H1 (cell line): Measurements from ENCODE around the gene SDC4. TPM values are rescaled to one million over a fixed set of nuclear protein-coding genes. Genes with fewer than 3 reads are reported as not detected.

Experiments used
- CTCF ChIA-PET: fragments of 300-600 bp; sonication (Branson Sonifier 250); formaldehyde crosslinking; loops from one replicate; lab custom pipeline; 2021; ENCODE audit not compliant: partially characterized antibody; lab: Charles Lee
- POLR2A ChIA-PET: fragments of 300-600 bp; sonication (Branson Sonifier 250); formaldehyde crosslinking; loops from one replicate; lab custom pipeline; 2021; ENCODE audit warnings: inconsistent platforms; ENCODE audit not compliant: partially characterized antibody; lab: Charles Lee
- DNase-seq, 2 experiments: peaks; one replicate each; pipeline versions ENCODE4 v3.0.0 to v3.0.0-alpha.2; 2010 to 2022; ENCODE audit warnings: low spot score in 2 of 2, low read depth in 1 of 2, mixed read lengths in 1 of 2
- FAIRE-seq: peaks from 2 replicates; lab custom pipeline; 2011; peaks lifted over from hg19 to GRCh38; lab: Jason Lieb, UNC
- H2AFZ ChIP-seq: 2 replicates; pipeline ENCODE4 v1.8.1; 2012; ENCODE audit warnings: low read length, inconsistent platforms
- H2AK5ac ChIP-seq: 2 replicates; pipeline ENCODE4 v1.6.1; 2013; ENCODE audit warnings: low read depth, low read length
- H2BK120ac ChIP-seq: replicated peaks from 2 replicates; pipeline ENCODE3; 2013; ENCODE audit warnings: low read depth, low read length, inconsistent platforms
- H2BK12ac ChIP-seq: 2 replicates; pipeline ENCODE4 v1.6.1; 2013; ENCODE audit warnings: low read depth, low read length
- H2BK15ac ChIP-seq: 2 replicates; pipeline ENCODE4 v1.6.1; 2013; ENCODE audit warnings: low read length
- H2BK20ac ChIP-seq: 2 replicates; pipeline ENCODE4 v1.6.1; 2013; ENCODE audit warnings: low read length
- H2BK5ac ChIP-seq: 2 replicates; pipeline ENCODE4 v1.6.1; 2013; ENCODE audit warnings: low read depth, low read length
- H3K14ac ChIP-seq: 2 replicates; pipeline ENCODE4 v1.6.1; 2013; ENCODE audit warnings: inconsistent platforms; ENCODE audit not compliant: insufficient read length
- H3K18ac ChIP-seq: 2 replicates; pipeline ENCODE4 v1.6.1; 2013; ENCODE audit warnings: low read length; ENCODE audit errors: extremely low read depth
- H3K23ac ChIP-seq: 2 replicates; pipeline ENCODE4 v1.6.1; 2013; ENCODE audit warnings: inconsistent platforms; ENCODE audit not compliant: insufficient read length
- H3K23me2 ChIP-seq: 2 replicates; pipeline ENCODE4 v1.6.1; 2013; ENCODE audit warnings: low read depth, low read length
- H3K27ac ChIP-seq: 2 replicates; pipeline ENCODE4 v1.6.1; 2011; ENCODE audit warnings: low read depth, low read length, inconsistent platforms
- H3K27me3 ChIP-seq, 4 experiments: replicated peaks in 1 of 4; 1 replicate in 1 of 4; 2 replicates in 3 of 4; pipeline versions ENCODE4 v1.6.1 to v1.8.1; 2011 to 2013; ENCODE audit warnings: low read length in 3 of 4, mild to moderate bottlenecking in 3 of 4, inconsistent platforms in 2 of 4, mixed read lengths in 2 of 4, moderate library complexity in 1 of 4; ENCODE audit not compliant: control insufficient read depth in 3 of 4, insufficient read depth in 3 of 4; ENCODE audit errors: extremely low read depth in 1 of 4
- H3K36me3 ChIP-seq, 4 experiments: 2 replicates each; pipeline versions ENCODE4 v1.6.1 to v1.8.1; 2011 to 2013; ENCODE audit warnings: mild to moderate bottlenecking in 4 of 4, low read length in 3 of 4, moderate library complexity in 2 of 4, control low read depth in 1 of 4, inconsistent platforms in 1 of 4; ENCODE audit not compliant: insufficient read depth in 4 of 4, control insufficient read depth in 2 of 4
- H3K4ac ChIP-seq: replicated peaks from 2 replicates; pipeline ENCODE3; 2013; ENCODE audit warnings: low read length, low read depth, mixed read lengths, inconsistent platforms; ENCODE audit not compliant: insufficient read length
- H3K4me1 ChIP-seq, 4 experiments: replicated peaks in 1 of 4; 1 replicate in 1 of 4; 2 replicates in 3 of 4; pipeline versions ENCODE4 v1.6.1 to v1.8.1; 2011 to 2013; ENCODE audit warnings: low read length in 3 of 4, inconsistent platforms in 2 of 4, mixed read lengths in 1 of 4; ENCODE audit not compliant: insufficient read depth in 4 of 4, control insufficient read depth in 3 of 4
- H3K4me2 ChIP-seq, 2 experiments: 2 replicates each; pipeline versions ENCODE4 v1.6.1 to v1.8.1; 2011 to 2013; ENCODE audit warnings: low read depth in 2 of 2, low read length in 2 of 2, control low read depth in 1 of 2, inconsistent platforms in 1 of 2, mild to moderate bottlenecking in 1 of 2; ENCODE audit not compliant: insufficient read depth in 1 of 2
- H3K4me3 ChIP-seq, 4 experiments: fragments of 200-600, 300-600 bp in 1 of 4; sonication (generic), shearing (Covaris generic), sonication (Bioruptor Twin) in 1 of 4; 2 replicates each; pipeline versions ENCODE4 v1.5.1 to v1.8.1; 2011 to 2016; ENCODE audit warnings: low read length in 4 of 4, low read depth in 3 of 4, control low read depth in 2 of 4, inconsistent platforms in 2 of 4, mild to moderate bottlenecking in 2 of 4, mixed read lengths in 1 of 4, moderate library complexity in 1 of 4; ENCODE audit not compliant: insufficient read depth in 2 of 4; ENCODE audit errors: extremely low read depth in 1 of 4
- H3K56ac ChIP-seq: replicated peaks from 2 replicates; pipeline ENCODE3; 2013; ENCODE audit warnings: low read depth, mild to moderate bottlenecking, mixed read lengths, low read length, inconsistent platforms; ENCODE audit not compliant: insufficient read length
- H3K79me1 ChIP-seq: 2 replicates; pipeline ENCODE4 v1.6.1; 2013; ENCODE audit warnings: low read depth, low read length, control low read depth
- H3K79me2 ChIP-seq, 2 experiments: 2 replicates each; pipeline versions ENCODE4 v1.6.1 to v1.8.1; 2012 to 2013; ENCODE audit warnings: low read length in 2 of 2, mild to moderate bottlenecking in 2 of 2, inconsistent platforms in 1 of 2; ENCODE audit not compliant: insufficient read depth in 2 of 2, control insufficient read depth in 1 of 2
- H3K9ac ChIP-seq, 4 experiments: replicated peaks in 1 of 4; 1 replicate in 1 of 4; 2 replicates in 3 of 4; pipeline versions ENCODE4 v1.6.1 to v1.8.1; 2011 to 2013; ENCODE audit warnings: low read depth in 3 of 4, low read length in 3 of 4, control low read depth in 2 of 4, mild to moderate bottlenecking in 2 of 4, moderate library complexity in 2 of 4, inconsistent platforms in 1 of 4; ENCODE audit errors: extremely low read depth in 1 of 4
- H3K9me3 ChIP-seq, 2 experiments: 2 replicates each; pipeline versions ENCODE4 v1.6.1 to v1.8.1; 2012 to 2013; ENCODE audit warnings: mild to moderate bottlenecking in 2 of 2, moderate library complexity in 2 of 2, control low read depth in 1 of 2, inconsistent platforms in 1 of 2, low read depth in 1 of 2, low read length in 1 of 2, mixed read lengths in 1 of 2; ENCODE audit not compliant: insufficient read depth in 2 of 2
- H4K20me1 ChIP-seq, 2 experiments: replicated peaks in 1 of 2; 2 replicates each; pipeline versions ENCODE3 to v1.8.1; 2011 to 2013; ENCODE audit warnings: inconsistent platforms in 2 of 2, low read length in 2 of 2, mild to moderate bottlenecking in 1 of 2; ENCODE audit not compliant: insufficient read depth in 2 of 2, control insufficient read depth in 1 of 2
- H4K5ac ChIP-seq: 2 replicates; pipeline ENCODE4 v1.6.1; 2013; ENCODE audit warnings: low read length, low read depth, mixed read lengths, inconsistent platforms; ENCODE audit not compliant: insufficient read length
- H4K8ac ChIP-seq: 2 replicates; pipeline ENCODE4 v1.8.0; 2013; ENCODE audit warnings: mild to moderate bottlenecking, moderate library complexity, low read length, inconsistent platforms; ENCODE audit not compliant: insufficient read depth; ENCODE audit errors: extremely low read depth
- H4K91ac ChIP-seq: replicated peaks from 2 replicates; pipeline ENCODE3; 2013; ENCODE audit warnings: low read length, mixed read lengths, inconsistent platforms; ENCODE audit not compliant: insufficient read length
- CTBP2 ChIP-seq: IDR thresholded peaks from 2 replicates; pipeline ENCODE4 v1.7.0; 2011; ENCODE audit warnings: borderline replicate concordance, mild to moderate bottlenecking, moderate library complexity, mixed read lengths, low read length; ENCODE audit not compliant: insufficient read depth, insufficient read length
- EGR1 ChIP-seq: IDR thresholded peaks from 2 replicates; pipeline ENCODE4 v1.6.1; 2011; ENCODE audit warnings: low read depth, low read length, borderline replicate concordance
- EP300 ChIP-seq, 2 experiments: IDR thresholded peaks; 1 replicate in 1 of 2; 2 replicates in 1 of 2; pipeline ENCODE4 v1.6.1; 2011 to 2012; ENCODE audit warnings: low read depth in 2 of 2, low read length in 2 of 2, mild to moderate bottlenecking in 2 of 2, borderline replicate concordance in 1 of 2, inconsistent platforms in 1 of 2, moderate library complexity in 1 of 2
- EZH2 ChIP-seq: fragments of 200-600 bp; sonication (generic); IDR thresholded peaks from 2 replicates; pipeline ENCODE4 v1.7.1; 2012; ENCODE audit warnings: low read depth, mild to moderate bottlenecking, moderate library complexity, low read length, inconsistent platforms; ENCODE audit not compliant: severe bottlenecking
- NRF1 ChIP-seq: IDR thresholded peaks from 2 replicates; pipeline ENCODE4 v1.6.1; 2011; ENCODE audit warnings: mild to moderate bottlenecking, low read depth, low read length, improper control_type of control experiment
- RBBP5 ChIP-seq: IDR thresholded peaks from 2 replicates; pipeline ENCODE4 v1.7.1; 2012; ENCODE audit warnings: low read depth, mild to moderate bottlenecking, inconsistent platforms, low read length, moderate library complexity, borderline replicate concordance
- TAF7 ChIP-seq: optimal IDR thresholded peaks from 2 replicates; pipeline ENCODE3; 2011; ENCODE audit warnings: low read depth, mild to moderate bottlenecking, inconsistent platforms, low read length, moderate library complexity, borderline replicate concordance
- WGBS, 2 experiments: shearing (Covaris generic) in 1 of 2; methylation state at CpG; one replicate each; pipeline versions ENCODE4 v1.1.6 to v1.1.7; 2013 to 2015; ENCODE audit warnings: low lambda C conversion rate in 2 of 2, mixed read lengths in 2 of 2, inconsistent platforms in 1 of 2, low coverage in 1 of 2, missing lambda C conversion rate in 1 of 2; ENCODE audit not compliant: insufficient replicate concordance in 2 of 2, insufficient coverage in 1 of 2, insufficient read length in 1 of 2; ENCODE audit errors: extremely low coverage in 1 of 2, missing lambda C conversion rate in 1 of 2; 5-methylcytosine and 5-hydroxymethylcytosine counted together
- polyA plus RNA-seq, 7 experiments: library from polyadenylated mRNA; depleted of rRNA in 3 of 7; stranded (reverse) in 5 of 7; unstranded in 2 of 7; fragments of >200 nt in 5 of 7; fragments of 200-250 nt in 2 of 7; gene quantifications; 1 replicate in 5 of 7; 2 replicates in 1 of 7; 4 replicates in 1 of 7; pipeline versions ENCODE4 v1.2.1 to v1.2.3, GENCODE V29; 2011 to 2013; ENCODE audit warnings: missing spikeins in 2 of 7, mixed read lengths in 2 of 7
- total RNA-seq: library from RNA; stranded (reverse); fragmentation: NEBNext Ultra II Directional; extraction: Animal tissue kit (Norgen Biotek cat#: 25700); gene quantifications from 2 replicates; pipeline ENCODE4 v1.2.1, GENCODE V29; 2021

SDC4 gene
- total and polyA plus RNA-seq, 2 of the 8 experiments (the other 6 are each of a cell fraction or from before 2014, with no cell fraction given) = 34.6 to 60.2 TPM

- Histone ChIP-seq H3K27ac (no peak overlapping the region), H2AFZ (no peak overlapping the region), H4K5ac (no peak overlapping the region), H4K91ac (no peak overlapping the region), H3K27me3 (no peaks in the 10 kb centered on the region), H3K36me3 (no peaks in the 10 kb centered on the region), H3K79me1 (no peaks in the 10 kb centered on the region), H2BK120ac (no peak overlapping the region), H3K4me3 (no peak overlapping the region), H2BK12ac (no peak overlapping the region), H3K9me3 (no peaks in the 10 kb centered on the region), H3K14ac (no peak overlapping the region), H3K4me2 (no peak overlapping the region), H4K8ac (no peak overlapping the region), H2BK20ac (no peak overlapping the region), H3K18ac (no peak overlapping the region), H3K4me1 (no peaks in the 10 kb centered on the region), H2AK5ac (no peak overlapping the region), H2BK15ac (no peak overlapping the region), H3K9ac (no peak overlapping the region), H4K20me1 (no peaks in the 10 kb centered on the region), H3K56ac (no peak overlapping the region), H2BK5ac (no peak overlapping the region), H3K23me2 (no peaks in the 10 kb centered on the region), H3K4ac (no peak overlapping the region), H3K23ac (no peak overlapping the region), H3K79me2 (no peaks in the 10 kb centered on the region)
- DNase-seq = no peak
- 87% methylated on average over 1 of the region's 1 CpG; no CpG with 5 or more reads in 1 of the 2 experiments for WGBS, 2 experiments
- no peak for FAIRE-seq
- ChIA-PET POLR2A (interaction anchor here (0.6 to 1.8 kb wide), 2 partner anchors 9 to 412 kb away, joined by 3 to 4 read pairs; partner anchors contain the start of gene TP53TG5), CTCF (interaction anchor here (1.2 to 4.0 kb wide), 7 partner anchors 15 to 71 kb away, joined by 3 to 20 read pairs (median 4); no protein-coding TSS in a partner anchor)
- TF ChIP-seq CTBP2 (no peak), EZH2 (no peak), EGR1 (no peak), EP300 (IDR thresholded peaks at IDR 0.05; ENCODE audit: borderline replicate concordance in 1 of 2, low read depth in 2 of 2, low read length in 2 of 2) (no peak), NRF1 (no peak), TAF7 (no peak), RBBP5 (no peak)
These were observed 39.0 kb upstream of the SDC4 start for GRCh38 chr20:45387274-45387673.
